ENCODE results near the gene PTPMT1.

PTPMT1 gene

GRCh38 chr11:47620836-47621378 lies 55.5 kb downstream of the PTPMT1 start:
- no peak overlapping the region for H3K27ac ChIP-seq (ENCODE audit: low read depth, low read length)

More at GRCh38 chr11:47620836-47621378, 55.5 kb downstream of the PTPMT1 start:
- H3K9me3 ChIP-seq (ENCODE audit: low read length) = no peaks in the 10 kb centered on the region
- no peak overlapping the region for H3K4me3 ChIP-seq (ENCODE audit: low read depth in 1 of 2, low read length in 2 of 2)
- H3K4me1 ChIP-seq (ENCODE audit: insufficient read depth, low read length) = no peaks in the 10 kb centered on the region
- no peak overlapping the region for H3K9ac ChIP-seq (ENCODE audit: low read length)
- no peaks in the 10 kb centered on the region for H3K27me3 ChIP-seq (ENCODE audit: control insufficient read depth in 1 of 2, insufficient read depth in 2 of 2, low read length in 2 of 2)
- H3K36me3 ChIP-seq (ENCODE audit: insufficient read depth, low read length) = peaks cover 32% of the 10 kb centered on the region

All from muscle layer of colon (tissue), 2 donors.